ENCODE data around the gene RNF7. TPM values are rescaled to one million over a fixed set of nuclear protein-coding genes. Genes with fewer than 3 reads are reported as not detected.
"Not testable (repeated sequence)": the region's sequence is repeated elsewhere in the genome, so short reads cannot be mapped to it uniquely, and the experiment has no call there.

Gene RNF7
- total RNA-seq, 1 donor from 2014 or later, result 93.8 TPM

DNA sequence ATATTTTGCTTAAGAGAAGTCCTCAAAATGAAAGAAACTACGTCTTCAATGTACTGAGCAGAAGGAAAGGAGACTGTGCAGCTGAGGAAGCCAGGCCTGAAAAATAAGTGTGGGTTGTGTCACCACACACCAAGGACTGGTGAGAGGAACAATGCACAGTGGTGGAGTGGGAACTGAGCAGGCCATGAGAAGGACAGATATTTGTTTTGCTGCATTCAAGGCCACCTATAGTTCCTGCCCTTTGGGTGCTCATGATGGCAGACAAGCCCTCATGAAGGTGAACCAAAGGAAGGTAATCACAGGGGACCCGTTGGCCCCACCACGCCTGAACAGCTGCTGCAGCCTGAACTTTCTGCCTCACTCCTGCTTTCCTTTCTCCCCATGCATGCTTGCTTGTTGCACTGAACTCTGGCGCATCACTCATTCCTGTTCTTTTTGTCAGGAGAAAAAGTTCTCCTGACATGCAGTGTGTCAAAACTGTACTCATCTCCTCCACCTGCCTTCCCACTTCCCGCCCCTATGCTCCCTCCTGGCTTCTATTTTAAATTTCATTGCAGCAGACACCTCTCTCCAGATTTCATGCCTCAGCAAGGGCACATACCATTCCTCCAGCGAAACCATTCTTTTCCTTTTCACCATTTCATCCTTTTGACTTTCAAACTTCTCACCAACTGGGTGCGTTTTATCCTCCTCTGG lies 2.2 kb upstream of the RNF7 start:
- no peak for DNase-seq

DNA sequence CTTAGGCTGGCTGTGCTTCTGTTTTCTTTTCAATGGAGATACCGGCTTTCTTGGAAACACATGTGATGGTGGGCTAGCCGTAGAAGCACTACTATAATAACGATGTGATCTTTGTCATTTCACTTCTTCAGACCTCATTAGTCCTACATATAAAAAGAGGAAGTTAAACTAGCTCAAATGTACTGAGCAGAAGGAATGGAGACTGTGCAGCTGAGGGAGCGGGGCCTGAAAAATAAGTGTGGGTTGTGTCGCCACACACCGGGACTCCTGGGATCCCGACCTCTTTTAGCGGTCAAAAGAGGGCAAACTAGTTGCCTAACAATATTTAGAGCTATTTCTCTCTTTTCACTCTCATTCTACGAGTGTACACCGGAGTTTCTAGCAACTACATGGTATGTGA lies 1.0 kb upstream of the RNF7 start:
- no peak for DNase-seq

DNA sequence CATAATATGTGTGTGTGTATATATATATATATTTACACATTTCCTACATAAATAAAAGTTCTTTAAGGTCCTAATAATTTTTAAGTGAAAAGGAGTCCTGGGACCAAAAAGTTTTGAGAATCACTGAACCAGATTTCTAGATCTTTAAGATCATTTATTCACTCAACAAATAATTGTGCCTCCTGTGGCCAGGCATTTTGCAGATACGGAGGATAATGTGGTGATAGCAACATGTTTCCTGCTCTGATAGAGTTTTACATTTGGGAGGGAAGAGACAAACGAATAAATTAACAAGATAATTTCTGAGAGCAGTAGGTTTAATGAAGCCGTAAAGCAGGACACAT lies 448 bp upstream of the RNF7 start:
- DNase-seq, result no peak

DNA sequence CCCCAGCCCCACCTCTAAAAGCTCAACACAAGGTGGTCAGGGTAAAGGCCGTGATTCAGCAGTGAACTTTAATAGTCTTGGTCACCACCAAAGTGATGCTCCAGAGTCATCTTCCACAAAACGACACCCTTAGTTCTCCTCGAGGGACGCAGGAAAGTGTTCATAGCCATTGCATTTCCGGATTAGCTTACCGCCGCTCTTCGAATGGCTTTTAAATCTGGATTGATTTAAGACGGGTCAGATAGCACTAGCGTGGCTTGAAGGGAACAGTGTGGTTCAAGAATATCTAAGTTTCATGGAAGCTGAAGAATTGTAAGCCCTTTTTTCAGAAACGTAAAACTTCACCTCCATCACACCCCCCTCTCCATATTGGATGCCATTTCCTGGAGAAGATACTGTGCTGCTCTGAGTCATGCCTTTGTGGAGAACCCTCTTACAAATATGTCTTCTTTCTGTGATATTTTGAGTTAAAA lies 829 bp downstream of the RNF7 start:
- peak; percentile 70 for DNase-seq

DNA sequence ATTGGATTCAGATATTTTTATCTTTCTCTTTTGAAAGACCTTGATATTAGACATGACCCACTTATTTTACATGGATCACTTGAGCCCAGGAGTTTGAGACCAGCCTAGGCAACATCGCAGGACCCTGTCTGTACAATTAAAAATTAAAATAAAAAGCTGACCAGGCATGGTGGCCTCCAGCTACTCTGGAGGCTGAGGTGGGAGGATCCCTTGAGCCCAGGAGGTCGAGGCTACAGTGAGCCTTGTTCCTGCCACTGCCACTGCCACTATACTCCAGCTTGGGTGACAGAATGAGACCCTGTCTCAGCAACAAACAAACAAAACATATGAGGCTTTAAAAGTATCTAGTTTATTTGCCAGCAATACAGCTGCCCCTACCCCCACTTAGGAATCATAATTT lies 1.6 kb downstream of the RNF7 start:
- DNase-seq, result no peak

DNA sequence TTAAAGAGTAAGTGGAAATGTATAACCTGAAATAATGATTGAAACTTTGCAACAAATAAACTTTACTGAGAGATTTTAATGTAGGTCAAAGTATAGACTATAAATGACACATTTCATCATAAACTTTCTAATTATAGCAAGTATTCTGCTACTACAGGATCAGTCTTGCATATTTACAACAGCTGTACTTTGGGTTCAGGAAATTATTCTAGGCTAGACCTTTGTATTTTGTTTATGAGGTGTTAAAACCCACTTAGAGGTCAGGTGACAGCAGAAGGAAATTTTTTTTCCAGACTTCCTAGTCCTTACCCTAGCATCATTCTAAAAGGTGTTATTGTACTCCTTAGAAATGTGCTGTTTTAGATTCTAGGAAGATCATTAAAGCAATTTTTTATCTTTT lies 2.3 kb downstream of the RNF7 start:
- DNase-seq, result peak; percentile 50

DNA sequence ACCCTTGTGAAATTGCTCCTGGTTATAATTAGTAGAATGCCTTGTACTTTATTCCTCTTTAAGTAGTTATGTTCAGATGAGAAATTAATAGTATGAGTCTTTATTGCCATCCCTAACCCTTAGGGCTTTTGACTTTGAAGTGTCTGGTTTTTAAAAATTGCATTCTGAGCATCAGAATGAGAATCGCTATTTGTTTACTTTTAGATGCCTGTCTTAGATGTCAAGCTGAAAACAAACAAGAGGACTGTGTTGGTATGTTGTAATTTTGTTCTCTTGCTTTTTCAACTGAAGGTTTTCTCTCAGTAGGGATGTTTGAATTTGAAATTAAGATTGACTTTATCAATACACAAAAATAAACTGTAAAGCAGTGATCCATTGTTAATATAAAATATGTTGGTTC lies 5.2 kb downstream of the RNF7 start:
- no peak for DNase-seq

DNA sequence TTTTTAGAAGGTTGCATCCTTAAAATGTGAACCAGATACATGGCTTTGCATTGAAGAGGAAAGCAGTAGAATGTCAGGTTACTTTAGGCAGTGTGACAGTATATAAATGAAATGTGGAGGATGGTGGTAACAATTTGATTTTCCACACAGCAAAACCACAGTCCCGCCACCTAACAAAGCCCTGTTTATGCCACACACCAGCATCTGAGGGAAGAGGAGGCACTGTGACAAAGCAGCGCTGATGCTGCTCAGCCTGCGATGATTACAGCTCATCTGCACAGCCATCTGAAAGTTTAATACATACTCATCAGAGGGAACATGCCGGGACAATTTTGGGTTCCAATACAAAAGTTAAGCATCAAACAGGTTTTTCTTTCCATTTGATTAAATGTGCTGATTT lies 8.9 kb downstream of the RNF7 start:
- DNase-seq, result no peak

DNA sequence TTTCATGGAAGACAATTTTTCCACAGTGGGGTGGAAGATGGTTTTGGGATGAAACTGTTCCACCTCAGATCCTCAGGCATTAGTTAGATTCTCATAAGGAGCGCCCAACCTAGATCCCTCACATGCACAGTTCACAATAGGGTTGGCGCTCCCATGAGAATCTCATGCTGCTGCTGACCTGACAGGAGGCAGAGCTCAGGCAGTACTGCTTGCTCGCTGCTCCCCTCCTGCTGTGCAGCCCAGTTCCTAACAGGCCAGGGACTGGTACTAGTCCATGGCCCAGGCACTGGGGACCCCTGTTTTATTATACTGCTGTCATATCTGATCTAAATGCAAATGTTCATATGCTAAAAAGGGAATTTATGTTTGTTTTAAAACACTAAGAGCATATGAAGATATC lies 15.3 kb downstream of the RNF7 start:
- no peak for DNase-seq

DNA sequence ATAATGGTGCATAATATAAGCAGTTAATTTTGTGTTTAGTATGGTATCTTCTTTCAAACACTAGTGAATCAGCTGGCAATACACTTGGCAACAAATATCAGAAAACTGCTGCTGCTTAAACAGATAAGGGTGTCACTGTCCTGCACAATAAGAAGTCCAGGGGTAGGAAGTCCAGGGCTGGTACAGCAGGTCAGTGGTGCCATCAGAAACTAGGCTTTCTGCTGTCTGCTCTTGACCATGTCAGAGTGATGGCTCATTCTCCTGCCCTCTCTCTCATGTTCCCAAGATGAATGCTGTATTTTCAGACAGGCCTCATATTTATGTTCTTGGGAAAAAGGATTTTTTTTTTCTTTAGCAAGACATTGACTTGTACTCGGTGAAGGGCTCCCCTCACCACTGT lies 15.9 kb downstream of the RNF7 start:
- no peak for DNase-seq

DNA sequence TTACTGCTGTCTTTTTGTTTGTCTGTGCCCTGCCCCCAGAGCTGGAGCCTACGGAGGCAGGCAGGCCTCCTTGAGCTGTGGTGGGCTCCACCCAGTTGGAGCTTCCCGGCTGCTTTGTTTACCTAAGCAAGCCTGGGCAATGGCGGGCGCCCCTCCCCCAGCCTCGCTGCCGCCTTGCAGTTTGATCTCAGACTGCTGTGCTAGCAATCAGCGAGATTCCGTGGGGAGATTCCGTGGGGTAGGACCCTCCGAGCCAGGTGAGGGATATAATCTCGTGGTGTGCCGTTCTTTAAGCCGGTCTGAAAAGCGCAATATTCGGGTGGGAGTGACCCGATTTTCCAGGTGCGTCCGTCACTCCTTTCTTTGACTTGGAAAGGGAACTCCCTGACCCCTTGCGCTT lies 24.5 kb downstream of the RNF7 start:
- DNase-seq, result not testable (repeated sequence)

DNA sequence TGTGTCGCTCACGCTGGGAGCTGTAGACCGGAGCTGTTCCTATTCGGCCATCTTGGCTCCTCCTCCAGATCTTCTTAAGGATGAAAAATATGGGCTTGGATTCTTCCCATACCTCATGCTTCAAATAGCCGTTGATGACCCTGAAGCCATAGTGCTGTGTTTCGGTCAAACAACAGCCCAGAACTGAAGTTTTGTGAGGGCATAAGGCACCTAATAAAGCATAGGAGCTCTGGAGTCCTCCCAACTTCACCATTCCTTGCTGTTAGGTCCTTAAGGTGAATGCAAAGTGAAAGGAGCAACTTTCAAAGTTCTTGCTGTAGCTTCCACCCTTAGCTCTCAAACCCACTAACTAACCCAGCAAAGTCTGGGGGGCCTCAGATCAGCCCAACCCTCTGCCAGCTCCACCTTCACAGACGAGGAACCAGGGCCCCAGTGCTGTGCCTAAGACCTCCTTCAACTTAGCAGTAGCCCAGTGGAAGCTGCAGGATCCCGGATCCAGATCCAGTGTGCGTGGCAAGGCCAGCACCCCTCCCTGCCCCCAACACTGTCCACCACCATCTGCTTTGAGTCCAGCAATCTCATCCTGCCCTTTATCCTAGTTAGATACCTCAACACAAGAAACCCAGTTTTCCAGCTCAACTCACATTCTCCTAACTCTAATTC lies 25.1 kb downstream of the RNF7 start, which contains the start of gene GRK7:
GRK7 (plus strand) TSS at position 321 of the 663 bp plus-strand sequence. CDS start 14,877 bp downstream, outside the sequence.
- no peak for DNase-seq

DNA sequence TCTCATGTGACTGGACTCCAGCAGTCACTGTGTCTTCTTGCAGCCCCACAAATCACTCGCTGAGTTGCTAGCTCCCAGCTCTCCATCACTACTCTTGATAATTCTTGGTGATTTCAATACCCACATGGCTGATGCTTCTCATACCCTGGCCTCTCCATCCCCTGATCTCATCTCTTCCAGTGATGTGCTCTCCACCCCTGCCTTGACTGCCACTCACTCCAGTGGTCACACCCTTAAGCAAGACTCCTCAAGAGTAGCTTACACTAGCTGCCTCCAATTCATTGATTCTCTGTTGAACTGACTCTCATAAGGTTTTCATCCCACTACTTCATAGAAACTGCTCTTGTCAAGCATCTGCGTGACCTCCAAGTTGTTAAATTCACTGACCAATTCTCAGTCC lies 25.9 kb downstream of the RNF7 start:
- no peak for DNase-seq

DNA sequence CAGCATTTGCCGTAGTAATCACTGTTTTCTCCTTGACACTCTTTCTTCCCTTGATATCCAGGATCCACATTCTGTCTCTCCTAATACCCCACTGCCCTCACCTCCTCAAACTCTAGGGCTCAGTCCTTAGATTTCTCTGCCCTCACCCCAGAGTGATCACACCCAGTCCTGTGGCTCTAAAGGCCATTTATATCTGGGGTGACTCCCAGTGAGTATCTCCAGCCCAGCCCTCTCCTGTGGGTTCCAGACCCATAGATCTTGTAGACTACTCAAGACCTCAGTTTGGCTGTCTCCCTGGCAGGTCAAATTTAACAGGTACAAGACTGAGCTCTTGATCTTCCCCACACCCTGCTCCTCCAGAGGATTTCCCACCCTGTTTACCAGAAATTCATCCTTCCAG lies 26.4 kb downstream of the RNF7 start:
- DNase-seq, result no peak

DNA sequence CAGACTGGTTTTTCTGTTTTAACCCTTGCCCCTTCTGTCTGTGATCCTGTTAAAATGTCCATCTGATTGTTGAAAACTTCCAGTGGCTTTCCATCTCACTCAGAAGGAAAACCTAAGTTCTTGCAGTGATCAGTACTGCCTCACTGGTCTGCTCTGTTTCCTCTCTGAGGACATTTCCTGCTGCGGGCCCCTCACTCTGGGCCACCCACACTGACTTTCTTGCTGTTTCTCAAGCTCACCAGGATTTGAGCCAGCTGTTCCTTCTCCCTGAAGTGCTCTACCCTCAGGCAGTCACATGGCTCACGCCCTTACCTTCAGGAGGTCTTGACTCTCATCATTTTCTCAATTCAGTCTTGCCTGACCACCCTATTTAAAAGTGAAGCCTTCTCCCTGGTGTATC lies 26.9 kb downstream of the RNF7 start:
- no peak for DNase-seq

DNA sequence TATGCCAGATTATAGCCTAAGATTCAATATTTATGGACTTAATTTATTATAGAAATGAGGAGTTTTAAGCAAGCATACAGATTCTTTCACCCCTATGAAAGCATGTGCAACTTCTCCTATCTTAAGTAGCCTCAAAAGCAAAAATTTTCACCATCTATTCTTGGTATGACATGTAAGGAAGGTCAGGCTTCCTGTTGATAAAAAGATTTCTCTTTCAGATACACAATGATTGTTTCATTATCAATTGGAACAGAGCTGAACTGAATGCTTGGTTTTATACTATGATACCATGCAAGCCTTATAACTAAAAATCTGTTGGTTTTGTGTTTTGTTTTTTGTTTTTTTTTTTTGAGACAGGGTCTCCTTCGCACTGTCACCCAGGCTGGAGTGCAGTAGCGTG lies 29.0 kb downstream of the RNF7 start:
- no peak for DNase-seq

DNA sequence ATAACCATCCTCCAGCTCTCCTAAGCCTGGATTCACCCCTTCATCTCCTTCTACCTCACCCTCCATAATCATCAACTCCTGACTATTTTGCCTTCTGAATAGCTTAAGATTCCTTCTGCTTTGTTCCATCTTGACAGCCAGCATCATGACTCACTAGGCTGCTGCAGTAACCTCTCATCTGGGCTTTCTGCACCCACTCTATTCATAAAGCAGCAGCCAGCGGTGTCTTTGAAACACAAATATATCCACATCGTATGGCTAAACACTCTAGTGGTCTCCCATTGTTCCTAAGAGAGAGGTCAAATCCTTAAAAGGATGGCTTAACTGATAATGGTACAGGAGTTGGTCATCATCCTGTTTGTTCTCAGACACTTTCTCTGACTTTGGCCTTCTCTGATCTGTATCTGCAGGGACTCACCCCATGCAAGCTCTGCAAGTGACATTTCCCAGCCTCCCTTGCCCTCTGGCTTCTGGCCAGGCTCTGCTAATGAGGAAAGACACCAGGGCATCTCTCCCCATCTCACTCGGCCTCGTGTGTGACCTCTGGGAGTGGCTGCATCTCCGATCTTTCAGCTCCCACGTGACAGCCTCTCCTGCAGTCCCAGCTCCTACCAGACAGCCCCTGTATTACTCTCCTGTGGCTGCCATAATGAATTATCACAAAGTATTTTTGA lies 31.3 kb downstream of the RNF7 start:
- DNase-seq, result peak; percentile 48

DNA sequence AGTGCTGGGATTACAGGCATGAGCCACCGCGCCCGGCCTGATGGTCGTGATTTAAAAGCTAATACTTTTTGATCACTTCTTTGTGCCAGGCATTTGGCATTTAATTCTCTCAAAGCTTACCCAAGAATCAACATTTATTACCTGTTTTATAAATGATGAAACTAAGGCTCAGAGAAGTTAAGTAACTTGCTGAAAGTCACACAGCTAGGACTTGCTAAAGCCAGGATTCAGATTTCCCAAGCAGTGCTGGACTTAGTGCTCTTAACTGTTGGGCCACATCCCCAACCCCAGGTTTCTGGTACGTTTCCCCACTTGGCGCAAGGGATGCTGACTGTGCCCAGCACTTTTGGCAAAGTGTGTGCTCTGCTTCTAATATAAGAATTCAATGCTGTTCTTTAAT lies 35.6 kb downstream of the RNF7 start:
- DNase-seq, result no peak

DNA sequence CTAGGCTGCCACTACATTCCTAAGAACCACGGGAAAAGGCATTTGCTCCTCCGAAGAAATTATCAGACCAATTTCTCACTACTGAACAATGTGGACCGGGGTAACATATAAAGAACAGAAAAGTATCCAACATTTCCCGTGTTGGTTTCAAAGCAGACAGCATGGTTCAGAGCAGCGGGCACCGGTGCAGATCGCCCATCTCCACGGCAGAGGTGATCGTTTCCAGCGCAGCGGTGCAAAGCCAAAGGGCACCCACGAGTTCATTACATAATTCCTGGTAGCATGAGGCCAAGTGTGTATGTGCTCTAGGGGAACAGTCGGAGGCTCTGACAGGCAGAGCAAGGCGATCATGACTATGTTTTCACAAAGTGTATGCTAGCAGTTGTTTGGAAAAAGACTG lies 38.3 kb downstream of the RNF7 start:
- no peak for DNase-seq

DNA sequence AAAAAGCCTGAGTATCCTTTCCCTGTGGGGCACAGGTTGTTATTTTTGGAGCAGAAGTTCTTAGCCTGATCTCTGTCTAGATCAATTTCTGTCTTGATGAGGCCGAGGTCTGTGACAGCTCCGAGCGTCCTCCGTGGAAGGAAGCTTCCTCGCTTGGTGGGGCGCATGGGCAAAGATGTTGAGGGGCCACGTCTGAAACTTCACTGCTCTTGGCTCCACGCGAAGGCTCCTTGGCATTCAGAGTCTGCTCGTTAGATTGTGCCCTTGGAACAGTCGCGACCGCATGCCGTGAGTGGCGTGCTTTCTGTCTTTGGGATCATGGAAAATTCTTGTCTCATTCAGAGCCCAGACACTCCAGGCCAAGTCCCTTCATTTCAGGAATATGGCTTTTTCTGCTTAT lies 38.8 kb downstream of the RNF7 start:
- DNase-seq, result no peak

DNA sequence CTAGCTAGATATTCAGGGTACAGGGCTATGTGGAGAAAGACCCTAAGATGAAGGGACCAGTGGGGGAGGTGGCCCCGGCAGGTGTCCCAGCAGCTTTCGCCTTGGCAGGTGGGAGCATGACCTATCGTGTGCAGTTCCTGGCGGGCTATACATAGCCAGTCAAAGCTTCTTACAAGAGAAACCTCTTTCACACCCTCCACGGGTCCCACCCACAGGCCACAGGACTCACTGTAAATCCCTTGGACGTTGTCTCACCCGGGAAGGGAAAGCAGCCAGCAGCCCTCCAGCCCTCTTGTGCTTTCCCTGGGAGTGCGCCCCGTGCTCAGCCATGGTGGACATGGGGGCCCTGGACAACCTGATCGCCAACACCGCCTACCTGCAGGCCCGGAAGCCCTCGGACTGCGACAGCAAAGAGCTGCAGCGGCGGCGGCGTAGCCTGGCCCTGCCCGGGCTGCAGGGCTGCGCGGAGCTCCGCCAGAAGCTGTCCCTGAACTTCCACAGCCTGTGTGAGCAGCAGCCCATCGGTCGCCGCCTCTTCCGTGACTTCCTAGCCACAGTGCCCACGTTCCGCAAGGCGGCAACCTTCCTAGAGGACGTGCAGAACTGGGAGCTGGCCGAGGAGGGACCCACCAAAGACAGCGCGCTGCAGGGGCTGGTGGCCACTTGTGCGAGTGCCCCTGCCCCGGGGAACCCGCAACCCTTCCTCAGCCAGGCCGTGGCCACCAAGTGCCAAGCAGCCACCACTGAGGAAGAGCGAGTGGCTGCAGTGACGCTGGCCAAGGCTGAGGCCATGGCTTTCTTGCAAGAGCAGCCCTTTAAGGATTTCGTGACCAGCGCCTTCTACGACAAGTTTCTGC lies 40.1 kb downstream of the RNF7 start:
- DNase-seq, result no peak

DNA sequence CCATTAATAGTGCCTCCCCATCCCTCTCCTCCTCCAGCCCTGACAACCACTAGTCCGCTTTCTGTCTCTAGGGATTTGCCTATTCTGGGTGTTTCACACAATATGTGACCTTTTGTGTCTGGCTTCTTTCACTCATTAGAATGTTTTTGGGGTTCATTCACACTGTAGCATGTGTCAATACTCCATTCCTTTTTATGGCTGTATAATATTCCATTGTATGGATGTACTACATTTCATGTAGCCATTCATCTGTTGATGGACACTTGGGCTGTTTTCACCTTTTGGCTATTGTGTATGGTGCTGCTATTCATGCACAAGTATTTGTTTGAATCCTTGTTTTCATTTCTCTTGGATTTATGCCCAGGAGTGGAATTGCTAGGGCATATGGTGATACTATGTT lies 41.6 kb downstream of the RNF7 start:
- DNase-seq, result no peak

DNA sequence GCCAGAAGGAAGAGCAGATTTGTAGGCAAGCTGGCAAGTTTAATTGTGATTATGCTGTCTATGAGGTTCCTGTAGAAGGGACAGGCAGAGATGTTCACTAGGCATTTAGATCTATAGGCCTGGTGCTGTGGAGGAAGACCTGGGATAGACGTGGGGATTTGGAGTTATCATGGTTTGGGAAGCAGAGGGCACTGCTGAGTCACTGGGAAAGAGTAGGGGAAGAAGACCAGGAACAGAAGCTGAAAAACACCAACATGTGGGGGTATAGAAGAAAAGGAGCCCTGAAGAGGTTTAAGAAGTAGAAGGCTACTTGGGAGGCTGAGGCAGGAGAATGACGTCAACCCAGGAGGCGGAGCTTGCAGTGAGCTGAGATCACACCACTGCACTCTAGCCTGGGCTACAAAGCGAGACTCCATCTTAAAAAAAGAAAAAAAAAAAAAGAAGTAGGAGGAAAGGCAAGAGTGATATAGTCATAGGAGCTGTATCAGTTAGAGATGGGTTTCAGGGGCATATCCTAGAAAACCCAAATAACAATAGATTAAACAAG lies 44.4 kb downstream of the RNF7 start:
- DNase-seq, result peak; percentile 61

Measured in dermis blood vessel endothelial cell (primary cell).